ENCODE results near the gene OCA2.

DNA sequence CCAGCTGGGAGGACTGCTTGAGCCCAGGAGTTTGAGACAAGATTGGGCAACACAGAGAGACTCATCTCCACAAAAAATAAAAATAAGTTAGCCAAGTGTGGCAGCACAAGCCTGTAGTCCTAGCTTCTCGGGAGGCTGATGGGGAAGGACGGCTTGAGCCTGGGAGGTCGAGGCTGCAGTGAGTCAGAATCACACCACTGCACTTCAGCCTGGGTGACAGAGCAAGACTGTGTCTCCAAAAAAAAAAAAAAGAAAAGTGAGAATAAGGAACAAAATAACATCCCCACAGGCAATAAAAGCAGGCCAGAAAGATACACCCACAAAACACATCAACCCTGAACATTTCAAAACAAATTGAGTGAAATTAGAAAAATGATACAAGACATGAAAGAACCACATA is 48.7 kb upstream of the OCA2 start:
- TF ChIP-seq EZH2phosphoT487 (IDR thresholded peaks at IDR 0.05; ENCODE audit: low read depth): no peak
- TF ChIP-seq, protein P1, sequence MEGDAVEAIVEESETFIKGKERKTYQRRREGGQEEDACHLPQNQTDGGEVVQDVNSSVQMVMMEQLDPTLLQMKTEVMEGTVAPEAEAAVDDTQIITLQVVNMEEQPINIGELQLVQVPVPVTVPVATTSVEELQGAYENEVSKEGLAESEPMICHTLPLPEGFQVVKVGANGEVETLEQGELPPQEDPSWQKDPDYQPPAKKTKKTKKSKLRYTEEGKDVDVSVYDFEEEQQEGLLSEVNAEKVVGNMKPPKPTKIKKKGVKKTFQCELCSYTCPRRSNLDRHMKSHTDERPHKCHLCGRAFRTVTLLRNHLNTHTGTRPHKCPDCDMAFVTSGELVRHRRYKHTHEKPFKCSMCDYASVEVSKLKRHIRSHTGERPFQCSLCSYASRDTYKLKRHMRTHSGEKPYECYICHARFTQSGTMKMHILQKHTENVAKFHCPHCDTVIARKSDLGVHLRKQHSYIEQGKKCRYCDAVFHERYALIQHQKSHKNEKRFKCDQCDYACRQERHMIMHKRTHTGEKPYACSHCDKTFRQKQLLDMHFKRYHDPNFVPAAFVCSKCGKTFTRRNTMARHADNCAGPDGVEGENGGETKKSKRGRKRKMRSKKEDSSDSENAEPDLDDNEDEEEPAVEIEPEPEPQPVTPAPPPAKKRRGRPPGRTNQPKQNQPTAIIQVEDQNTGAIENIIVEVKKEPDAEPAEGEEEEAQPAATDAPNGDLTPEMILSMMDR (IDR thresholded peaks at IDR 0.05; ENCODE audit: low read depth, low read length): no peak
